HG03457 (cell line): ENCODE results near the gene C2.

Experiments
- ATAC-seq: cut with Tn5 transposase; IDR thresholded peaks from one replicate; pipeline ENCODE4 v1.9.1; 2021; ENCODE audit warnings: moderate number of reproducible peaks; ENCODE audit not compliant: unreplicated experiment

C2 gene

DNA sequence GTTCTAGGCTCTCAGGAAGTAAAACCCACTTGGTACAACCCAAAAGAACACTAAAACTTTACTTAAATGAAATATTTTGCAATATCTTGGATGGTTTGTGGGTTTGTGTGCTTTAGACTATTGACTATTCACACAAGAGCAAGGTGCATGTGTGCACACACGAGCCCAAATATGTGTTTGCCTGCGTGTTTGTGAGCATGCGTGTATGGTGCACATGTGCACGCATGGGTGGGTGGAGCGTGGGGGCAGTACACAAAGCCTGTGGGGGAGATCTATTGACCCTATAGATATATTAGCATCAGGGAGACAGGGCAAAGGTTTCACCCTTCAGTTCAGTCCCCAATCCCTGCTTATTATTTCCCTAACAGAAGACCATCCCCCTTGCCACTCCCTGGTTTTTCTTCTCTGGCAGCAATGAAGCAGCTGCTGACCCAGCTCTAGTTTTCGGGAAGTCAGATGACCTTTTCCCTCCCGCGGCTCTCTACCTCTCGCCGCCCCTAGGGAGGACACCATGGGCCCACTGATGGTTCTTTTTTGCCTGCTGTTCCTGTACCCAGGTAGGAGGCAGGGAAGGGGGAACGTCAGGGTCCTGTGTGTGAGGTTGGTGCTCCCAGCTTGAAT lies at the start of gene C2:
Gene C2 (plus strand): TSS at position 476 of the 621 bp plus-strand sequence. CDS start 36 bp downstream, at position 512.
- ATAC-seq = no peak

DNA sequence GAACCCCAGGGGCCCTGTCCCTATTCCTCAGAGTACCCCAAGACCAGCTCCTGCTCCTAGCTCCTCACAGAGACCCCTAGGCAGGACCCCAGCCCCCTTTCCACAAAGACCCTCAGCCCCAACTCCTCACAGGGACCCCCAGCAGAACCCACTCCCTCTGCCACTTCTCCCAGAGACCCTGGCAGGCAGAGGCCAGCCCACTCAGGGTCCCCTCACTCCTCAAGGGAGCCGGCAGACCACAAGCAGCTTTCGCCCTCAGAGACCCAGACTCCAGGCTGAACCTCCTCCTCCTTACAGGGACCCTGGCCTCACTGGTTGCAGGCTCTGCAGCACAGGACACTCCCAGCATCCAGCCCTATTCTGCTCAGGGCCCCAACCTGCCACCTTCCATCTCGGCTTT lies 49.3 kb upstream of the C2 start:
- ATAC-seq = no peak

DNA sequence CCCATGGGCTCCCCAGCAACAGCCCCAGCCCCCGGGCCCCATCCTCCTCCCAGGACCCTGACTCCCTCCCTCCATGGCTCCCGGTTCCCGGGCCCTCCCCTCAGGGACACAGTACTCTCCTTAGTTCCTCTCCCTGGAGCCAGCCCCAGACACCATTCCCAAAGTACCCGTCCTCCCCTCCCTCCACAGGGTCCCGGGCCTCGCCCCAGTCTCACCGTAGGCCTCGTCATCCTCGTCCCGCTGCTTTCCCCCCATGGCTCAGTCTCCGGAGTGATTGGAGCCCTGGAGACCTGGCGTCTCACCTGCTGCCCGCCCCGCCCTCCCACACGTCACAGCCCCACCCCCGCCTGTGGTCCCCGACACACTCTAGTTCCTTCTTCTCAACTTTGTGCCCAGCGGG lies 48.8 kb upstream of the C2 start, which contains the start of gene SLC44A4:
Gene SLC44A4 (minus strand): TSS at position 272 of the 400 bp plus-strand sequence. CDS start 17 bp downstream, at position 255.
- ATAC-seq = no peak

DNA sequence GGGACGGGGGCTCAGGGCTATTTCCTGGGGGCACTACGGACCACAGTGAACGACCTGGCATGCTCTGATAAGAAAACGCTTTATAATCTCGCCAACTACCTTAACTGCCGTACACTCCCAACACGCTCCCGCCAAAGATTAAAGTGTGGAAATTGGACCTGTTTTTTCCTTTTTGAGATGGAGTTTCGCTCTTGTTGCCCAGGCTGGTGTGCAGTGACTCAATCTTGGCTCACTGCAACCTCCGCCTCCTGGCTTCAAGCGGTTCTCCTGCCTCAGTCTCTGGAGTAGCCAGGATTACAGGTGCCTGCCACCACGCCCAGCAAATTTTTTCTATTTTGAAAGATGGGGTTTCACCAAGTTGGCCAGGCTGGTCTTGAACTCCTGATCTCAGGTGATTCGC lies 48.4 kb upstream of the C2 start:
- no peak for ATAC-seq

DNA sequence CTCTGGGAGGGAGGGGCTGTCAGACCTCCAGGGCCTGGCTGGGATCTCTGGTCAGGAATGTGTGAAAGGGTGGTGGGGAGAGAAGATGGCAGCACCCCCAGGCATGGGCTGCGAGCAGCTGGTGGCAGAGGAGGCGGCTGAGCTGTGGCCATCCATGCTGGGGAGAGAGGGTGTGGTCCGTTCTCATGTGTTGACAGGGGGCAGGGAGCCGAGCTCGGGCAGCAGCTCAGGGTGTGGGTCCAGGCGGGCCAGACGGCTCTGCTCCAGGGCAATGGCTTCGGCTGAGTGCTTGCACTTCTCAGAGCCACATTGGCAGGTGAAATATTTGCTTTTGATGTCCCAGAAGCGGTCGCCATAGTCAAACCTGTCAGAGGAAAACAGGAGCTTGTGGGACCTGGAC lies 47.6 kb upstream of the C2 start:
- ATAC-seq = no peak

DNA sequence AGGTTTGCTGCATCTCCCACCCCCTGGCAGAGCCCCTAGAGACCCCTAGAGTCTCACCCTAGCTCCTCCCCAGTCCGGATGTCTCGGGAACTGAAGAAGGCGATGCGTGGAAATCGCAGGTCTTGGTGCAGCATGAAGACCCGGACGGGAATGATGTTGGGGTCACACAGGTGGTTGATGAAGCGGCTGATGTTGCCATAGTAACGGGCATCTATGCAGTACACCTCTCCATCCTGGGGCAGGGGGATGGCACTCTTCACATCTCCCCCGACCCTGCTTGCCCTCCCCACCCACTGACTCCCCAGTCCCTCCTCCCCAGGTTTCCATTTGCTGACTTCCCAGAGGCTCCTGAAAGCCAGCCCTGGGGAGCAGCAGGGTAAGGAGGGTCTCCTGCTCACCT lies 46.9 kb upstream of the C2 start:
- ATAC-seq = no peak

DNA sequence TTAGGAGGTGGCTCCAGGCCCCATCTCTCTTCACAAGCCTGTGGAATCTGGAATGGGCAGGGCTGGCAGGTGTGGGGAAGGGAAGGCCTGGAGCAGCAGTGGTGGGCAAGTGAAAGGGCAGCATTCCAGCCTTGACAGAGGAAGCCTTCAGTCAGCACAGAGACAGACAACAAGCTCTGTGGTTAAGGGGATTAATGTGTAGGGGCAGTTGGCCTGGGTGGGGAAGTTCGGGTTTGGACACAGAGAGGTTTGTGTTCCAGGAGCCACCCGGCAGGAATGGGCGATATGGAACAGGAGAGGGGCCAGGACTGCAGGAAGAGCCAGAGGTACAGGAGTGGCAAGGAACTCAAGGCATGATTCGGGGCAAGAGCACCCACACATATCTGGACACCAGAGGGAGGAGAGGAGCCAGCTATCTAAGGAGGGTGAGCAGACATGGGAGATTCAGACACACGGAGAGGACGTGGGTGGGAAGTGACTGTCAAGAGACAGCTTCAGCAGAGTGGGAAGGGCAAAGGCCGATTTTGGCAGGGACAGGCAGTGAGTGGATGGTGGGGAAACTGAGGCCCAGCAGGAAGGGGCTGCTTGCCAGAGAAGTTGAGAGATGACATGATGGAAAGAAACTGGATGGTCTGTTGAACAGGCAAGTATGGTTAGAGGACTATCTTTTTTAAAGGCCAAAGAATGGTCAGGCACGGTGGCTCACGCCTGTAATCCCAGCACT lies 46.2 kb upstream of the C2 start:
- no peak for ATAC-seq

DNA sequence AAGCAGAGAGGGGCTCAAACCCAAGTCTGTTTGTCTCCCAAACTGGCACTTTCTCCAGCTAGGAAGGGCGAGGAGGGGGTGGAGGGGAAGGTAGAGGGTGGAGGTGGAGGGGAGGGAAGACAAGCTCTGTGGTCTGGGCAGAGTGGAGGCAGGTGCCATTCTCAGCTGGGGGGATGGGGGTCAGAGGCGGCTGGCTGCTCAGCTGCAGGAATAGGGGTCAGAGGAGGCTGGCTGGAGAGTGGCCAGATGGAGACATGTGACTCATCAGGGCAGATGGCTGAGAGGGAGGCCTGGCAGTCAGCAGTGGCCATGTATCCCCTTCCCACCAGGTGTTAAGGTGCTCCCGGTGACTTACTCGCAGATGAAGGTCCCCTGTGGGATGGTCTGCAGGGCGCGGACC lies 45.2 kb upstream of the C2 start:
- no peak for ATAC-seq

DNA sequence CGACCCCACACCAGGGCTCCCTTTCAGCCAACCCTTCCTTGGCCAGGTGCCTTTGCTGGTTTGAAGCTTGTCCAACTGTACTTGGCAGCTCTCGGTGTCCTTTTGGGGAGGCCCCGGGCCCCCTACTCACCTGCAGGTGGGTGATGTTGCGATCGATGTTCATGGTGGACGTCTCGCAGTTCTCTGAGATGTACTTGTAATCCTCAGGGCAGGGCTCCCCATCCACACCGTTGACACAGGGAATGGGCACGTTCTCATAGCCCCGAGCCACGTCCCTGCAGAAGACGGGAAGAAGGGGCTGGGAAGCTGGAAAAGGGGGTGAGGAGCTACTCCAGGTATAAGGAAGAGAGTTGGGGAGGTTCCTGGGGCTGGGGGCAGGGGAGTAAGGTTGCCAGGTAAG lies 43.8 kb upstream of the C2 start:
- ATAC-seq = no peak

DNA sequence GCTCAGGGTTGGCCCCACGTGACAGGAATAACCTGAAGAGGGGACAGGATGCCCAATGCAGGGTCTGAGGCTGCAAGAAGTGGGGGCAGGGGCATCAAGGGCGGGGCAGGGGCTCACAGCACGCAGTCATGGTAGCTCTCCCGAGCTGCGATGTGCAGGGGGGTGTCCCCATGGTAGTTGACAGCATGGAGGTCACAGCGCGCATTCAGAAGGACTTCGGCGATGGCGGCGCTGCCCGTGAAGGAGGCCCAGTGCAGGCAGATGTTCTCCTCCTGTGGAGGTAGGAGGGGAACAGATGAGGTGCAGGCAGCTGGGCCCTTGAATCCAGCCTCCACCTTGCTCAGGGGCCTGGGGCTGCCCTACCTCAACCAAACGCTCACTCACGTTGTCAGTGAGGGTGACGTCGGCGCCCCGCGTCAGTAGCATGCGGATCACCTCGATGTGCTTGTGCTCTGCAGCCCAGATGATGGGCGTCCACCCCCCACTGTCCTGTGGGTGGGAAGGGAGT lies 42.9 kb upstream of the C2 start:
- no peak for ATAC-seq

DNA sequence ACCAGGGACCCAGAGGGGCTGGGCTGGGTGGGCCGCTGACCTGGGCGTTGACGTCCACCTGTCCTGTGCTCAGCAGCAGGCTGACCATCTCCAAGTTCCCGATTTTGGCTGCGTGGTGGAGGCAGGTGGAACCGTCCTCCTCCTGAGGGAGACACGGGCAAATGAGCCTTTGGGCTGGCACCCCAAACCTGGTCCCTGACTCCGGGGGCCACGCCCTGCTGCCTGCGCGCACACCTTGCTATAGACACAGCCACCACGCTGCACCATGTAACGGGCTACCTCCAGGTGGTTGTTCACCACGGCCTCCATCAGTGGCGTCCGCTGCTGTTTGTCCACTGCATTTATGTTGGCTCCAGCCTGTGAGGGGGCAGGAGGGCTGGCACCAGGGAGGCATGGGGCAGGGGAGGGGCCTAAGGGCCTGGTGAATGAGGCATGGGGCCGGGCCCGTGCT lies 41.0 kb upstream of the C2 start:
- no peak for ATAC-seq

DNA sequence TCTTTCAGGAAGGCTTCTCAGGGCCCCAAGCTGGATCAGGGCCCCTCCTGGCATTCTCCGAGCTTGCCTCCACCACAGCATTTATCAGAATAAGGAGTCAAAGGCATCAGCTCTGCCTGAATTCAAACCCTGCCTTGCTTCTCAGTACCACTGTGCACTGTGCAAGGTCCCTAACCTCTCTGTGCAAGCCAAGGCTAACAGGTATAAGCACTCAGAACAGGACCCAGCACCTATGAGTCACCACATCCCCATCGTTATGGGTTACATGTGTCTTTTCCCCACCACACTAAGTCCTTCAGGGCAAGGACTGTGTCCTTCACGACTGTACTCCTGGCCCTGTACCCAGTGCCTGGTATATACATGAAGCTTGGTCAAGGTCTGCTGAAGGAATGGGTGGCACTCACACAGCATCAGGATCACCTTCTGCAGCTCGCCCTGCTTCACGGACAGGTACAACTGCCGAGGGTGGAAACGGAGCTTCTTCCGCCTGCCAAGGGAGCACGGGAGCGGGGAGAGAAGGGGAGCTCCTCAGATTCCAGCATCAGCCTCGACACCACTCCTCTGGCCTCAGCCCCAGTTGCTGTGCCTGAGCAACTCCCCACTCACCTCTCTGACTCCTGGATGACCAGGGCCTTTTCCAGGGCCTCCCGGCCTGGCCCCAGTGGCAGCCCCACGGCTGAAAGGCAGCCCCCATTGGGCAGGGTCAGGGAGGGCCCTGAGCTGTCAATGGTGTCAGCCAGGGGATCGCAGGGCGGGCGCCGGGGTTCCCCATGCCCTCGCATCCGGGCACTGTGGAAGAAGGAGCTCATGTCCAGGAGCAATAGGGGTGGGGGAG lies 40.1 kb upstream of the C2 start:
- ATAC-seq = no peak

DNA sequence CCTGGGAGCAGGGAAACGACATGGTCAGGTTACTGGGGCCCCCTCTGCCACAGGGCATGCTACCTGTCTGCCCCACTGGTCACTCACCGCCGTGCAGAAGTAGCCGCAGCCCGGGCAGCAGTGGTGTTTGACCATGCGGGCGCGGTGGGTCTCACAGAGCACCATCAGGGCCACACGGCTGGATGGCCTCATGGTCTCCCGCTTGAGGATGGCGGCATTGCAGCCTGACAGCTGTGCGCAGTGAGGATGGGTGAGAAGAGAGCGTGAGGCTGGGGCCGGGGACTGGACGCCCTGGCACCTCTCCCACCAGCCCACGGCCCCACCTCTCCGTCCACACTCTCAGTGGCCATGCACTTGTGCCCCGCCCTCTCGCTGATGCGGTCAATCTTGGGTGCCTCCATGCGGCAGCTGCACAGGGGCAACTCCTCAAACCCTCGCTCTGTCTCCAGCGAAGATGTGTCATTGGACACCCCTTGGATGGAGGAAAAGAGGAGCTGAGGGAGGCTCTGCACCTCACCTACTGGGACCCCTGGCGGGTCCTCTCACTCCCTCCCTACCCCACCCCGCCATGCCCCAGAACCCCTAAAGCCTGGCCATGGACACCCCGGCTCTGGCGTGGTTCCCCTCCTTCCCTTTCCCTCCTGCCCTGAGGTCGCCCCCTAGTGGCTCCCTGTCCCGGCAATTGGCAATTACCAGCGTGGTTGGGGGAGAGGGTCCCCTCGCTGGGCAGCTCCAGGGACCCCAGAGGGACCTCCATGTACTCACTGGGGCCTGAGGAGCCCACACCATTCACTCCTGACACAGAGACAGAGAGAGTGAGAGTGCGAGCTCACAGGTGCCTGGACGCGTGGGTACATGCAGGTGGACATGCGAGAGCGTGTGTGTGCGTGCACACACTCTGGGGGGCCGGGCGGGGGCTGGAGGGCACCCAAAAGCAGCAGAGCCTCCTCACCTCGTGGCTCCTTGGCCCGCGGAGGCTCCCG lies 39.0 kb upstream of the C2 start:
- ATAC-seq = no peak

DNA sequence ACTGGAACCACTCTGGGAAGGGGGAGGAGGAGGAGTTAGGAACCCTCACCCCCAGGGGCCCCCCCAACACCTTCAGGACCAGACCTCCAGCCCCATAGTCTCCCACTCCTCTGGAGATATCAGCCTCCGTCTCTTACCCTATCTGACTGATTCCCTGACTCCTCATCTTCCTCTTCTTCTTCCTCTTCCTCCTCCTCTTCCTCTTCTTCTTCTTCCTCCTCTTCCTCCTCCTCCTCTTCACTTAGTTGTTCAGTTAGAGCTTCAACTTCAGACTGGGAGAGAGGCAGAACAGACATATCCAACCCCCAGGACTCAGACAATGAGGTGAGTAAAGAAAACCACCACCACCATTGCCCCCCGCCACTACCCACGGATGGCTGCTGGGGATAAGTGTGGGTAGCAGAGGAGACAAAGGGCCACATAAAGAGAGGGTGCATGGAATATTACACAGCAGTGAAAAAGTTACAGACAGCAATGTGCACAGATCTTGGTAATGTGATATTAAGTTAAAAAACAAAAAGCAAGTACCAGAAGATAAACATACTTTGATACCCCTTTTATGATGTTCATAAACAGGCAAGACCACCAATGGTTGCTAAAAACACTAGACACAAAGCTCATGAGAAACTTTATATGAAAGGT lies 38.1 kb upstream of the C2 start:
- ATAC-seq = no peak

DNA sequence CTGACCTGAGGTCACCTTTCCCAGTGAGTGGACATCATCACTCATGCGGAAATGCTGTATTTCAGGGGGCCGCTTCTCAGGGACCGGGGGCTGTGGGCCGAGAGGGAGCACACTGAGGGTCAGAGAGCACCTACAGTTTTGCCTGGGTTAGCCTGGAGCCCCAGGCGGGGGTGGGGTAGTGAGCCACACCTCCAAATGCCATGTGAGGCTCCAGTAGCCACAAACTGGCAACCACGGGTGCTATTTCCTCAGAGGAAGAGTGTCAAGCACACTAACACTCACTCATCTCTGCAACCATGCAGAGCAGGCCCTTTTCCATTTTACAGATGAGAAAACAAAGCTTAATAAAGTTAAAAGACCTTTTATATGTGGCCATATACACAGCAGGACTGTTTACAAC lies 34.7 kb upstream of the C2 start:
- no peak for ATAC-seq

DNA sequence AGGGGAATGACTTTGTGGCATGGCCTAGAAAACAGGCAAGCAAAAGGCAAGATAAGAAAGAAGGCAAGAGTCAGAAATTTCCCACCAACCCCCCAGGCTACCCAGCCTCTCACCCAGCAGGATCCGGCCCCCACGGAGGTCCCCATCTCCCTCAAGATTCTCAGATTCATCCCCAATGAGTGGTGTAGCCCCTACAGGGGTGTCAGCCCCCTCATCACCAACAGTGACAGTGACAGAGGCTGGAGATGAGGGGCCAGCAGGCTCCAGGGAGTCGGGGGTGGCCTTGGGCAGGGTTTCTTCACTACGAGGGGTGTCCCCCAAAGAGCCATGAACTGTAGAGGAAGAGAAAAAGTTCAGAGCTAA lies 31.0 kb upstream of the C2 start:
- ATAC-seq = no peak

DNA sequence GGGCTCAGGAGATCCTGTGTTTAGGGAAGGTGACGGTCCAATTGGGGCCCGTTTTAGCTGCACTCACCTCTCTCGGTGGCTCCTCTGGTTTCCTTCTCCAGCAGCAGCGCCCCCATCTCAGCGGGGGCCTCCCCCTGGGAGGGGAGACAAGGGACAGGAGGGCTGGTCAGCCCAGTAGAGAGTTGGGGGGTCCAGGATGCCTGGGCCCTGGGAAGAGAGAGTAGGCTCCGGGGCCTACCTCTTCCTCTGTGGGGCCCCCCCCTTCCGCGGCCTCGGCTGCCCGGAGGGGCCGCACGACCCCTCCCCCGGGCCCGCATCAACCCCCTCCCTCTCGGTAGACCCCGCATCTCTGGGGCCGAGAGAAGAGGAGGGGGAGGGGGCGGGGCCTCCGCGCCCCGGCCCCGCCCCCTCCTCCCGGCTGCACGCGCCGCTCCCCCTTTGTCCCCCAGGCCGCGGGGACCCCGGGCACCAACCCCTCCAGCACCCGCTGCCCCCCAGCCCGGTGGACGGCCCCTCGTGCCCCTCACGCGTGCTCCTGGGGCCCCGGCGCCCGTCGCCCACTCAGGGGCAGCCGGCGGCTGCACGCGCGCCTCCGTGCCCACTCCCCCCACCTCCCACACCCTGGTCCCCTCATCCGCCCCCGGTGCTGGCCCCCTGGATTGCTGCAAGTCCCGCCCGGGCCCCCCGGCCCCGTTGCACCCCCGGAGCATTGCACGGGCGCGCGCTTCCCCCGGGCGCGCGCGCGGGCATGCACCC lies 30.5 kb upstream of the C2 start:
- no peak for ATAC-seq

DNA sequence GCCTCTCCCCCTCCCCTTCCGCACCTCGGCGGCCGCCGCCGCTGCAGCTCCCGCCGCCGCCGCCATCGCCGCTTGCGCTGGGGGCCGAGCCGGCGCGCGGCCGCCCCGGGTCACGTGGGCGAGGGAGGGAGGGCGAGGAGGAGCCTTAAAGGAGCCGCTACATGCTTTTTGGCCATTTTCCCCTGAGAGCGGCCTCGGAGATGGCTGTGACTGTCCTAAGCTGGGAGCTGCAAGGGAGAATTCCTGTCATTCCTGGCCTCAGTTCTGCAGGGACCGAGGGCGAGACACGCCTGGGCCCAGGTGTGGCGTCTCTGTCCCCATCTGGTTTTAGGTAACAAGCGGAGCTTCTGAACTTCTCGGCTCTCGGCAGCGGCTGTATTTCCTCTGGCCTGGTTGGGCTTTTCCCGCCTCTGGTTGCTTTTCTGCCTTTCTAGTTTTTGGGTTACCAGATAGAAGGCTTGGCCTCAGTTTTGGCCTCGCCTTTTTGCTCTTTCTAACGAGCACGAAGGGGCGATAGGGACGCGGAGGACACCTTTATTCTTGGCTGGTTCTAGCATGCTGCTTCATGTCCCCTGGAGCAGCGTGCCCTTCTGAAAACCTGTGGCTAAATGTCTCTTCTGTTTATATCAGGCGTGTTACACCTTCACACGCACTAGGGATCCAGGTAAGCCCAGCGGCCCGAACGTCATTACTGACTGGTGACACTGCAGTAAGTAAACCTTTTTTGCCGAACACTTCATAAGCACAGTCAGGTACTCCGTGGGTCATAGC lies 29.7 kb upstream of the C2 start, which contains the start of gene EHMT2:
Gene EHMT2 (minus strand): TSS at position 87 of the 771 bp plus-strand sequence. CDS start 21 bp downstream, at position 66.
- no peak for ATAC-seq
